ENCODE results near the gene MRFAP1. TPM values are rescaled to one million over a fixed set of nuclear protein-coding genes. Genes with fewer than 3 reads are reported as not detected.
"Not testable (repeated sequence)": the region's sequence is repeated elsewhere in the genome, so short reads cannot be mapped to it uniquely, and the experiment has no call there.

The MRFAP1 gene
- total RNA-seq, 1 donor from 2014 or later = 93.8 TPM

DNA sequence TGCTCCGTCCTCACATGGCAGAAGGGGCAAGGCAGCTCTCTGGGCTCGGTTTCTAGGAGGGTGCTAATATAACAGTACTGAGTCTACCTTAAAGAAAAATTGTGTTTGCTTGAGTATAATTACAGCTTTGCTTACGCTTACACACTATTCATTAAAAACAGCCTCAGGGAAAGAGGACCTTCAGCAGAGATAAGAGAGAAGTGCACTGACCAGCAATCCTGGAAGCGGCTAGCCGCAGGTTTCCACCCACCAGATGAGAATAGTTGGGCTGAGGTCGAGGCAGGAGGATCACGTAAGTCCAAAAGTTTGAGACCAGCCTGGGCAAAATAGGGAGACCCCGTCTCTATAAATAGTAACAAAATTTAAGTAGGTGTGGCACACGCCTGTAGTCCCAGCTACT, 15.2 kb upstream of the MRFAP1 start:
- Mint-ChIP-seq H3K36me3 (ENCODE audit: low read depth) (peaks cover 19% of the 10 kb centered on the region), H3K4me1 (no peaks in the 10 kb centered on the region), H3K27me3 (no peaks in the 10 kb centered on the region), H3K9me3 (no peaks in the 10 kb centered on the region), H3K27ac (no peak overlapping the region), H3K4me3 (no peak overlapping the region)
- intact Hi-C loops (cut with micrococcal nuclease) = no loop called here
- ChIA-PET CTCF (no interaction called here), POLR2A (no interaction called here)
- TF ChIP-seq, protein P1, sequence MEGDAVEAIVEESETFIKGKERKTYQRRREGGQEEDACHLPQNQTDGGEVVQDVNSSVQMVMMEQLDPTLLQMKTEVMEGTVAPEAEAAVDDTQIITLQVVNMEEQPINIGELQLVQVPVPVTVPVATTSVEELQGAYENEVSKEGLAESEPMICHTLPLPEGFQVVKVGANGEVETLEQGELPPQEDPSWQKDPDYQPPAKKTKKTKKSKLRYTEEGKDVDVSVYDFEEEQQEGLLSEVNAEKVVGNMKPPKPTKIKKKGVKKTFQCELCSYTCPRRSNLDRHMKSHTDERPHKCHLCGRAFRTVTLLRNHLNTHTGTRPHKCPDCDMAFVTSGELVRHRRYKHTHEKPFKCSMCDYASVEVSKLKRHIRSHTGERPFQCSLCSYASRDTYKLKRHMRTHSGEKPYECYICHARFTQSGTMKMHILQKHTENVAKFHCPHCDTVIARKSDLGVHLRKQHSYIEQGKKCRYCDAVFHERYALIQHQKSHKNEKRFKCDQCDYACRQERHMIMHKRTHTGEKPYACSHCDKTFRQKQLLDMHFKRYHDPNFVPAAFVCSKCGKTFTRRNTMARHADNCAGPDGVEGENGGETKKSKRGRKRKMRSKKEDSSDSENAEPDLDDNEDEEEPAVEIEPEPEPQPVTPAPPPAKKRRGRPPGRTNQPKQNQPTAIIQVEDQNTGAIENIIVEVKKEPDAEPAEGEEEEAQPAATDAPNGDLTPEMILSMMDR (IDR thresholded peaks at IDR 0.05) = no peak
- no peak for ATAC-seq (ENCODE audit: low read depth)
- DNase-seq = no peak

DNA sequence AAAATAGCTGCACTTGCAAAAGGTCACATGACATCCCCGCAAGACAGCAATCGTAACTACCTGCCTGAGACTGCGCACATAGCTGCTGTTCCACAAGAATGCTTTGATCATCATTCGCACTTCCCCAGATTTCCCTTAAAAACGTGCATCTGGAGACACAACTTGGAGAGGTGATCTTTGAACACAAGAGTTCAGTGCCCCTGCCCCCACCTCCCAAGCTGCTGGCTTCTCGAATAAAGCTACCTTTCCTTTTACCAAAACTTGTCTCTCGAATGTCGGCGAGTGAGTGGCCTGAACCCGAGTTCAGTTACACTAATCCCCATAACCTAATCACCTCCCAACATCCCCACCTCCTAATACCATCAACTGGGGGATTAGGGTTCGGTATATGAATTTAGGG, 14.4 kb upstream of the MRFAP1 start:
- Mint-ChIP-seq H3K27ac (no peak overlapping the region), H3K9me3 (no peaks in the 10 kb centered on the region), H3K4me1 (no peaks in the 10 kb centered on the region), H3K36me3 (ENCODE audit: low read depth) (peaks cover 10% of the 10 kb centered on the region), H3K4me3 (no peak overlapping the region), H3K27me3 (no peaks in the 10 kb centered on the region)
- TF ChIP-seq, protein P1 (IDR thresholded peaks at IDR 0.05) = no peak
- ATAC-seq (ENCODE audit: low read depth) (no peak), DNase-seq (no peak)
- POLR2A ChIA-PET = interaction anchor here (0.8 kb wide), 1 partner anchor 51 kb away, joined by 3 read pairs; the partner anchor contains the start of gene MAN2B2
- CTCF ChIA-PET = no interaction called here
- intact Hi-C loops (cut with micrococcal nuclease) = no loop called here

DNA sequence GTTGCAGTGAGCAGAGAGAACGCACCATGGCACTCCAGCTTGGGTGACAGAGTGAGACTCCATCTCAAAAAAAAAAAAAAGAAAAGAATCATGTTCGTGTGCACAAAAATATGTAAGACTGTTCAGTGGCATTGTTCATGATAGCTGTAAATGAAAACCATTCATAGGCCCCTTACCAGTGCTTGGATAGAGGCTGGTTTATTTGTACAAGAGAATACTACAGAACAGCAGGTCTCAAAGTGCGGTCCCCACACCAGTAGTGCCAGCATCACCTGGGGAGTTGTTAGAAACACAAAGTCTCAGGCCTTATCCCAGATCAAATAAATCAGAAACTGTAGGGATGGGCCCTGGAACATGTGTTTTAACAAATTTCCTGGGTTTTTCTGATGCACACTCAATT, 12.7 kb upstream of the MRFAP1 start:
- DNase-seq (no peak), ATAC-seq (ENCODE audit: low read depth) (no peak)
- CTCF ChIA-PET = no interaction called here
- intact Hi-C loops (cut with micrococcal nuclease) = no loop called here
- H3K27me3 Mint-ChIP-seq = no peaks in the 10 kb centered on the region
- no peaks in the 10 kb centered on the region for H3K4me1 Mint-ChIP-seq
- TF ChIP-seq, protein P1 (IDR thresholded peaks at IDR 0.05) = no peak
- POLR2A ChIA-PET = no interaction called here
- no peak overlapping the region for H3K4me3 Mint-ChIP-seq
- H3K36me3 Mint-ChIP-seq (ENCODE audit: low read depth) = no peaks in the 10 kb centered on the region
- H3K27ac Mint-ChIP-seq = no peak overlapping the region
- no peaks in the 10 kb centered on the region for H3K9me3 Mint-ChIP-seq

DNA sequence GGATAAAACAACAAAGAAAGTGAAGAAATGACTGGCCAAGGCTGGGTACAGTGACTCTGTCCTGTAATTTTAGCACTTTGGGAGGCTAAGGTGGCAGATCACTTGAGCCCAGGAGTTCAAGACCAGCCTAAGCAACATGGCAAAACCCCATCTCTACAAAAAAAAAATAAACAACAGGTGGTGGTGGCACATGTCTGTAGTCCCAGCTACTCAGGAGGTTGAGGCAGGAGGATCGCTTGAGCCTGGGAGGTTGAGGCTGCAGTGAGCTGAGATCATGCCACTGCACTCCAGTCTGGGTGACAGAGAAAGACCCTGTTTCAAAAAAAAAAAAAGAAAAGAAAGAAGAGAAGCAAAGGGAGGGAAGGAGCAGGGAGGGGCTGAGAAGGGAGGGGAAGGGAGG, 12.0 kb upstream of the MRFAP1 start:
- H3K4me3 Mint-ChIP-seq; H3K4me1 Mint-ChIP-seq; H3K27ac Mint-ChIP-seq; CTCF ChIA-PET; DNase-seq; H3K9me3 Mint-ChIP-seq; ATAC-seq (ENCODE audit: low read depth); POLR2A ChIA-PET; H3K27me3 Mint-ChIP-seq; intact Hi-C loops (cut with micrococcal nuclease); H3K36me3 Mint-ChIP-seq (ENCODE audit: low read depth): not testable (repeated sequence)

DNA sequence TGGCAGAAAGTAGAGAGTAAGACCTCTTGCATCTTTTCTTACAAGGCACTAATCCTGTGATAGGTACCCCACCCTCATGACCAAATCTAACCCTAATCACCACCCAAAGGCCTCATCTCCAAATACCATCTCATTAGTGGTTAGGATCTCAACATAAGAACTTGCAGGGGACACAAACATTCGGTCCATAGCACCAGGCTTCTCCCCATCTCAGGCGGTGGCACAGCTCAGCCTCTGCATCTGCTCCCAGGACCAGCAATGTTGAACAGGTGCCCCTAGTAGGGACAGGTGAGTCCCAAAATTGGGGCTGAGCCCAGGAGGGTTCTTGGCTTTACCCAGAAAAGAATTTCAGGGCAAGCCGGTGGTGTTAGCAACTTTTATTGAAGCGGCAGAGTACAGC, 8.4 kb upstream of the MRFAP1 start:
- ChIA-PET POLR2A (no interaction called here), CTCF (no interaction called here)
- H3K36me3 Mint-ChIP-seq (ENCODE audit: low read depth) = no peaks in the 10 kb centered on the region
- intact Hi-C loops (cut with micrococcal nuclease) = no loop called here
- TF ChIP-seq, protein P1 (IDR thresholded peaks at IDR 0.05) = no peak
- ATAC-seq (ENCODE audit: low read depth) (no peak), DNase-seq (no peak)
- no peak overlapping the region for H3K27ac Mint-ChIP-seq
- H3K27me3 Mint-ChIP-seq = no peaks in the 10 kb centered on the region
- H3K4me1 Mint-ChIP-seq = no peaks in the 10 kb centered on the region
- H3K9me3 Mint-ChIP-seq = no peaks in the 10 kb centered on the region
- no peak overlapping the region for H3K4me3 Mint-ChIP-seq

All from activated B cell treated with CpG ODN at 0.5 μM for 24 hours (primary cell).